NCI-H526 (cell line): ENCODE data around the gene CKAP5.

Experiments used
- DNase-seq, 2 experiments: peaks; one replicate each; lab custom pipeline; 2025; lab: John Stamatoyannopoulos, UW

The CKAP5 gene

DNA sequence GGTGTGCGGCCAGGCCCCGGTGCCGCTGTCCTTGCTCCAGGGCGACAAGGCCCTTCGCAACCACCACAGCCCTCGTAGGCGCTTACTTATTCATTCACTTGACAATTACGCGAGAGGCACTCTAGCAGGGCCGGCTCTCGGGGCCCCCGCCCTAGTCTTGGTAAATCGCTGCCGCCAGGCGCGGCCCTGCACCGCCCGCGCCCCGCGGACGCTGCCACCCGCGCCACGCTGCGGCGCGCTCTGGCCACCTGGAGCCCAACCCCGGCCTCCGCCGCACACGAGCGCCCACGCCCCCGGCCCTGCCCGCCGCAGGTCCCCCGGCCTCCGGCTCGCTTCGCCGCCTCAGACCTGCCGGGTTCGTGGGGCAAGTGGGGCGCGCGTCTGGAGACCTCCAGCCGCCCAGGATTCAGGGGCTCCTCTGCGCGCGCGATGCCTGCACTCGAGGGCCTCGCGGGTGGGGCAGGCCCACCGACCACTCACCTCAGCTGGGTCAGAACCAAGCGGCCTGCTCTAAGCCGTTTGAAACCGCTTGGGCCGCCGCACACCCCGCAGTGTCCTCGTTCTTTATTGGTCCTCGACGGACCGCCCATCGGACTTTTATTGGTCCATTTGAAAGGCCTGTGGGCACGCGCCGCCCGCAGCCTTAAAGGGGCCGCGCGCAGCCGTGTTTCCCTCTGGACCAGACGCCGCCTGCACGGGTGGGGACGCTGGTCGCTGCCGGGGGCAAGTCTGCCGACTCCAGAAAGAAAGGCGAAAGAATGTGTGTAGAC lies at the start of gene CKAP5:
Gene CKAP5 (minus strand): TSS at position 541 of the 770 bp plus-strand sequence. CDS start 25,049 bp downstream, outside the sequence.
- peak; percentile 86 to 98 for DNase-seq

- DNase-seq = no peak
These were observed 49.7 kb upstream of the CKAP5 start for GRCh38 chr11:46895821-46896220.

- DNase-seq = no peak
These were observed 48.9 kb upstream of the CKAP5 start for GRCh38 chr11:46894961-46895360.

DNA sequence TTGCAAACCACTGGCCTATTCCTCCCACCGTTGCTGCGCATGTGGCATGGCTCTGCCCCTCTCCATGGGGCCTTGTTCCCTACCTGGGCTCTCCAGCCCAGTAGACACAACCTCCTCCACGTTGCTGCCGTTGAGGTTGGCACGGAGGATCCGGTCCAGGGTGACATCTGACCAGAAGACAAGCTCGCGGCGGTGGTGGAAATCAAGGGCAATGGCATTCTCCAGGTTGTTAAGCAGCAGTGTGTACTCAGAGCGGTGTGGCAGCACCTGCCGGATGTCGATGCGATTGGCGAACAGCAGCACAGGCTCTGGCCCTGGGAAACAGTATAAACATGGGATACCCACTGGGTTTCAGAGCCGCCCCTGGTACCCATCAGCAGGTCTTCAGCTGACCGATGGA lies 48.4 kb upstream of the CKAP5 start:
- DNase-seq = no peak

DNA sequence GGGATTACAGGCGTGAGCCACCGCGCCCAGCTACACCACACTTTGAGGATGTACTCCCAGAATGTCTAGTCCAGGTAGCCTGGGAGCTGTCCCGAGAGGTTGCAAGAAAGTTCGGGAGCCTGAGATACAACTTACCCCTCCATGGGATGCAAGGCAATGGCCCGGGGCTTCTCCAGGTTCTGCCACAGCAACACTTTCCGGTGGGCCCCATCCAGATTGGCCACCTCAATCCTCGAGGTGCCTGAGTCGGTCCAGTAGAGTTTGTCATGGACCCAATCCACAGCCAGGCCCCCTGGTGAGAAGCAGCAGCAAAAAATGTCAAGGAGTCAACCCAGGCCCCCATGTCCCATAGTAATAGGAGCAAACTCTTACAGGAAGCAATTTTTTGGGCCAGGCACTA lies 46.8 kb upstream of the CKAP5 start:
- DNase-seq = no peak

GRCh38 chr11:46892109-46892508 lies 46.0 kb upstream of the CKAP5 start:
- no peak for DNase-seq

- DNase-seq = no peak
These were observed 44.6 kb upstream of the CKAP5 start for GRCh38 chr11:46890665-46891064.

DNA sequence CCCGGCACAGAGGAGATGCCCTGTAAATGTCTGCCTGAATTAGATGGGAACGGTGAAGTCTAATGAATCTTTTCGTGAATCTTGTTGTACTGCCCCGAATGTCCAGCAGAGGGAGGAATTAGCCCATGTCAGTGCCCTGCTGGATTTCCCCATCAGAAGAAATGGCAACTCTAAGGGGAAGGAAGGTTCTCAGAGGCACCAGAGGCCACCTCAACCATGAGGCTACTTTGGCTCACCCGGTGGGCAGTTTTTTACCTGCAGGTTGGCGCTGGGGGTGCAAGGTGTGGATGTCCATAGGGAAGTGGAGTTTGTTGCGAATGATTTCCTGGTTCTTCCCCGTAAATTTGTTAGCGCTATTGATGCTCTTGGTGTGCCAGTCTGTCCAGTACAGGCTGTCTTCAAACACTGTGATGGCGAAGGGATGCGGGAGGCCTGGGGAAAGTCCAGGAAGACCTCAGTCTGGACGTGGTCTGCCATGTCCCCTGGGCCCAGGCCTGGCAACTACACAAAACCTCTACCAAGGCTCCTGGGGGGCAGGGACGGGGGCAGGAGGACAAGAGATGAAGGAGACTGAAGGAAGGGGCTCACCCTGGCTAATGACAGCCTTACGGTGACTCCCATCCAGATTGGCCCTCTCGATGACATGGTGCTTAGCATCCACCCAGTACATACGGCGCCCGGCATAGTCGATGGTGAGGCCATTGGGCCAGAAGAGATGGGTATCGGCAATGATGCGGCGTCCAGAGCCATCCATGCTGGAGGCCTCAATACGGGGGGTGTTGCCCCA lies 43.8 kb upstream of the CKAP5 start:
- peak; percentile 55 to 89 for DNase-seq

- no peak for DNase-seq
These were observed 43.2 kb upstream of the CKAP5 start for GRCh38 chr11:46889251-46889650.

DNA sequence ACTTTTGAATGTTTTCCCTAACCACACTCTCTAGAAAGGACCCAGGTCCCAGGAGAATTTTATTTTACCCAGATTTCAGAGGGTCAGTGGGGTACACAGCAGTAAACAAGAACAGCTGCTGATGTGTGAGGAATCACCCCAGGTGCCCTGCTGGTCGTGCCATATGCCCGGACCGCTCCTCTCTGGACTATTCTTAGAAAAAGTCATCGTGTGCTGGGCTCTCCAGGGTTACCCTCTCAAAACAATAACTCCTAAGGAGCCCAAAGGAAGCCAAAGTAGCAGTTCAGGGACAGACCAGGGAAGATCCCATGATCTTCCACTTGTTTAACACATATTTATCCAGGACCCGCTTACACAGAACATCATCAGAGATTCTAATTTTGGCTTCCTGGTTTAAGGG lies 42.6 kb upstream of the CKAP5 start:
- DNase-seq = no peak

- no peak for DNase-seq
These were observed 40.1 kb upstream of the CKAP5 start for GRCh38 chr11:46886211-46886610.

- no peak for DNase-seq
These were observed 33.0 kb upstream of the CKAP5 start for GRCh38 chr11:46879056-46879585.

- no peak for DNase-seq
These were observed 31.5 kb upstream of the CKAP5 start for GRCh38 chr11:46877580-46877979.

DNA sequence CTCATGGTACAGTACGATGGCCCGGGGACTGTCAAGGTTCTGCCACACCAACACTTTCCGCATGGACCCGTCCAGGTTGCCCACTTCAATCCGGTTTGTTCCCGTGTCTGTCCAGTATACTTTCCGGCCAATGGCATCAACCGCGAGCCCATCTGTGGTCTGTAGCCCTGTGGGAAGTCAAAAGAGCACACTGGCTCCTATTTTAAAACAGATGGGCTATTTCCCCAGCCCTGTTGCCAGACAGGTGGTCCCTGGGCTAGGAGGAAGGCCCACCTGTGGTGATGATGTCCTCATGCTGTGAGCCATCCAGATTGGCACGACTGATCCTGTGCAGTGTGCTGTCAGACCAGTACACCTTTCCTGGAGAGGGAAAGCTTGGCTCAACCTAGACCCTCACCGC lies 30.4 kb upstream of the CKAP5 start:
- no peak for DNase-seq

DNA sequence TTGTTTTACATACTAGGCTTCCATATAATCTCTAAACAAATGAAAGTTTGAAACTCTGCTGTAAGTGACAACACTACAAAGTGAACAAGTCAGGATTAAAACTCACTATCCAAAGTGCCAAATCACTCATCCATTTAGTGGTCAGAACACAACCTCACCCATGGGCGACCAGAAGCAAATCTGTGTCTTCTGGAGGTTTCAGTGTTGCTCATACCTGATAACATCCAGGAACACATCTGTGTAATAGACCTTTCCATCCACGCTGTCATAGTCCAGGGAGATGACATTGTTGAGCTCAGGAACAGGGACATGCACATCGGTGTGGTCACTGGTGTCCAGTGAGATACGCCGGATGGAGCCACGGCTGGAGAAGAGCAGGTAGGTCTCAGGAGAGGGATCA lies 28.5 kb upstream of the CKAP5 start:
- no peak for DNase-seq

- DNase-seq = no peak
These were observed 22.8 kb upstream of the CKAP5 start for GRCh38 chr11:46868912-46869311.

- DNase-seq = no peak
These were observed 19.3 kb upstream of the CKAP5 start for GRCh38 chr11:46865340-46865739.

DNA sequence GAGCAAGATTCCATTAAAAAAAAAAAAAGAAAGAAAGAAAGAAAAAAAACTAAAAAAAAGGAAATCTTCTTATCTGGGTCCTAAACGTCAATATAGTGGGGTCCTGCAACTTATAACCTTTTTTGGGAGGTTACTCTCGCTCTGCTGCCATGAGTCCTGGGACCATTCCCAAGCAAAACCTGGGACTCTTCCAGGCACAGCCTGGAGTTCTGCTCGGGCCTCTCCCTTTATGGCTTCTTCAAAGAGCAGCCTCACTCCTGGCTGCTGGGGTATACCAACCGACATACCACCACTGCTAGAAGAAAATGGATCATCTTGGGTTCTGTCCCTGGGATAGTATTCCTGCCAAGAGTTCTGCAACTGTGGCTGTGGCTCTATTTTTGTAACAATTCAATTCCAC lies 14.1 kb upstream of the CKAP5 start:
- no peak for DNase-seq

GRCh38 chr11:46858920-46859546 lies 13.0 kb upstream of the CKAP5 start:
- no peak for DNase-seq

- no peak for DNase-seq
These were observed 11.6 kb upstream of the CKAP5 start for GRCh38 chr11:46857666-46858065.

GRCh38 chr11:46856605-46857343 lies 10.7 kb upstream of the CKAP5 start:
- DNase-seq = no peak

DNA sequence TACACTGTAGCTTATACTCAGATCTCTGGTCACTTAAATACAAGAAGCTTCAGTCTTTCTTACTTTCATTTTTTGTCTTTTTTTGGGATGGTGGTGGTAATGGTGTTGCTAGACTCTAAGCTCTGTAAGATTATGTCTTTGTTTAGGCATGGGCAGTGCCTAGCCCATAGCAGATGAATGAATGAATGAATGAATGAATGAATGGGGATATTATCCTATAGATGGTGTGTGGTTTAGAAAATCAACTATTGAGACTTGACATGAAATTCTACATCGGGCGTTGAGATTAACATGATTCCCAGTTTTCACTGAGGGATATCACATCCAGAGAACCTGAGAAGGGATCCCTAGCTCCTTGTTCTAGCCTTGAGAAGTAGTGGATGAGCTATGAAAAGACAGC lies 9.8 kb upstream of the CKAP5 start:
- DNase-seq = no peak
